ENCODE data around the gene PLGRKT.

DNA sequence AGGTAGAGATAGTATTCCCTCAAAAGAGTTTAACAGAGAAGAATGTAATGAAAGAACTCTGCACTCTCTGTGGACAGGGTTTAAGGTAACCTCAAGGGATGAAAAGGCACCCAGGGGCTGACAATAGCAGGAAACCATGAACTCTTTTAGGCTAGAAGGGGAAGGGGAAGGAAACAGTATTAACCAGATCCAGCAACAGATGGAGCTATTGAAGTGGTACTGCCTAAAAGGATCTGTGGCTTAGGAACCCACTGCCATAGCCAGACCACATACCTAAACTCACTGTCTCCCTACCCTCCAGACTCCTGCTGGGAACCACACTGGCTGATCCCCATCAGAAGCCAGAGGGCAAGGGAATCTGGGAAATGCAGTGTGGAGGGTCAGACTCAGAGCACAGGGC is 35.5 kb downstream of the PLGRKT start:
- TF ChIP-seq EZH2 (IDR thresholded peaks at IDR 0.05; ENCODE audit: borderline replicate concordance, insufficient read depth, low read length, poor library complexity, severe bottlenecking) (no peak), TAF1 (IDR thresholded peaks at IDR 0.05; ENCODE audit: low read depth) (no peak), EP300 (conservative IDR thresholded peaks at IDR 0.05; ENCODE audit: poor library complexity, severe bottlenecking) (no peak), MXI1 (conservative IDR thresholded peaks at IDR 0.05; ENCODE audit: poor library complexity, severe bottlenecking) (no peak), SMC3 (conservative IDR thresholded peaks at IDR 0.05; ENCODE audit: poor library complexity) (no peak), POLR2AphosphoS5 (IDR thresholded peaks at IDR 0.05) (no peak)
- TF ChIP-seq, protein P1, sequence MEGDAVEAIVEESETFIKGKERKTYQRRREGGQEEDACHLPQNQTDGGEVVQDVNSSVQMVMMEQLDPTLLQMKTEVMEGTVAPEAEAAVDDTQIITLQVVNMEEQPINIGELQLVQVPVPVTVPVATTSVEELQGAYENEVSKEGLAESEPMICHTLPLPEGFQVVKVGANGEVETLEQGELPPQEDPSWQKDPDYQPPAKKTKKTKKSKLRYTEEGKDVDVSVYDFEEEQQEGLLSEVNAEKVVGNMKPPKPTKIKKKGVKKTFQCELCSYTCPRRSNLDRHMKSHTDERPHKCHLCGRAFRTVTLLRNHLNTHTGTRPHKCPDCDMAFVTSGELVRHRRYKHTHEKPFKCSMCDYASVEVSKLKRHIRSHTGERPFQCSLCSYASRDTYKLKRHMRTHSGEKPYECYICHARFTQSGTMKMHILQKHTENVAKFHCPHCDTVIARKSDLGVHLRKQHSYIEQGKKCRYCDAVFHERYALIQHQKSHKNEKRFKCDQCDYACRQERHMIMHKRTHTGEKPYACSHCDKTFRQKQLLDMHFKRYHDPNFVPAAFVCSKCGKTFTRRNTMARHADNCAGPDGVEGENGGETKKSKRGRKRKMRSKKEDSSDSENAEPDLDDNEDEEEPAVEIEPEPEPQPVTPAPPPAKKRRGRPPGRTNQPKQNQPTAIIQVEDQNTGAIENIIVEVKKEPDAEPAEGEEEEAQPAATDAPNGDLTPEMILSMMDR (IDR thresholded peaks at IDR 0.05; ENCODE audit: poor library complexity, severe bottlenecking): no peak
